Ishikawa (cell line): ENCODE measurements around the gene IL18R1.

Experiments used
- CEBPB ChIP-seq: IDR thresholded peaks from 2 replicates; pipeline ENCODE4 v1.6.1; 2012
- CREB1 ChIP-seq: IDR thresholded peaks from 2 replicates; pipeline ENCODE4 v1.6.1; 2012; ENCODE audit warnings: low read depth
- EGR1 ChIP-seq: IDR thresholded peaks from 2 replicates; pipeline ENCODE4 v1.6.1; 2012
- EP300 ChIP-seq: IDR thresholded peaks from 2 replicates; pipeline ENCODE4 v1.6.1; 2012; ENCODE audit warnings: borderline replicate concordance
- FOXM1 ChIP-seq: IDR thresholded peaks from 2 replicates; pipeline ENCODE4 v1.6.1; 2012; ENCODE audit warnings: low read depth, borderline replicate concordance
- NFIC ChIP-seq: IDR thresholded peaks from 2 replicates; pipeline ENCODE4 v1.6.1; 2012
- RAD21 ChIP-seq: IDR thresholded peaks from 2 replicates; pipeline ENCODE4 v1.6.1; 2012; ENCODE audit warnings: low read depth
- TAF1 ChIP-seq: IDR thresholded peaks from 2 replicates; pipeline ENCODE4 v1.6.1; 2012; ENCODE audit warnings: low read depth, mild to moderate bottlenecking
- TCF12 ChIP-seq: IDR thresholded peaks from 2 replicates; pipeline ENCODE4 v1.6.1; 2012; ENCODE audit warnings: low read depth
- TEAD4 ChIP-seq: IDR thresholded peaks from 2 replicates; pipeline ENCODE4 v1.6.1; 2012
- YY1 ChIP-seq: IDR thresholded peaks from 2 replicates; pipeline ENCODE4 v1.6.1; 2012; ENCODE audit warnings: low read depth
- ZBTB7A ChIP-seq: IDR thresholded peaks from 2 replicates; pipeline ENCODE4 v1.6.1; 2012; ENCODE audit warnings: low read depth
- TF ChIP-seq, protein P1 (sequence below): IDR thresholded peaks from 2 replicates; pipeline ENCODE4 v1.6.1; 2012; ENCODE audit warnings: low read depth, mild to moderate bottlenecking
- TF ChIP-seq, protein P2 (sequence below): IDR thresholded peaks from 2 replicates; pipeline ENCODE4 v1.6.1; 2012
- TF ChIP-seq, protein P3 (sequence below): IDR thresholded peaks from 2 replicates; pipeline ENCODE4 v1.6.1; 2012

Gene IL18R1, protein sequence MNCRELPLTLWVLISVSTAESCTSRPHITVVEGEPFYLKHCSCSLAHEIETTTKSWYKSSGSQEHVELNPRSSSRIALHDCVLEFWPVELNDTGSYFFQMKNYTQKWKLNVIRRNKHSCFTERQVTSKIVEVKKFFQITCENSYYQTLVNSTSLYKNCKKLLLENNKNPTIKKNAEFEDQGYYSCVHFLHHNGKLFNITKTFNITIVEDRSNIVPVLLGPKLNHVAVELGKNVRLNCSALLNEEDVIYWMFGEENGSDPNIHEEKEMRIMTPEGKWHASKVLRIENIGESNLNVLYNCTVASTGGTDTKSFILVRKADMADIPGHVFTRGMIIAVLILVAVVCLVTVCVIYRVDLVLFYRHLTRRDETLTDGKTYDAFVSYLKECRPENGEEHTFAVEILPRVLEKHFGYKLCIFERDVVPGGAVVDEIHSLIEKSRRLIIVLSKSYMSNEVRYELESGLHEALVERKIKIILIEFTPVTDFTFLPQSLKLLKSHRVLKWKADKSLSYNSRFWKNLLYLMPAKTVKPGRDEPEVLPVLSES

DNA sequence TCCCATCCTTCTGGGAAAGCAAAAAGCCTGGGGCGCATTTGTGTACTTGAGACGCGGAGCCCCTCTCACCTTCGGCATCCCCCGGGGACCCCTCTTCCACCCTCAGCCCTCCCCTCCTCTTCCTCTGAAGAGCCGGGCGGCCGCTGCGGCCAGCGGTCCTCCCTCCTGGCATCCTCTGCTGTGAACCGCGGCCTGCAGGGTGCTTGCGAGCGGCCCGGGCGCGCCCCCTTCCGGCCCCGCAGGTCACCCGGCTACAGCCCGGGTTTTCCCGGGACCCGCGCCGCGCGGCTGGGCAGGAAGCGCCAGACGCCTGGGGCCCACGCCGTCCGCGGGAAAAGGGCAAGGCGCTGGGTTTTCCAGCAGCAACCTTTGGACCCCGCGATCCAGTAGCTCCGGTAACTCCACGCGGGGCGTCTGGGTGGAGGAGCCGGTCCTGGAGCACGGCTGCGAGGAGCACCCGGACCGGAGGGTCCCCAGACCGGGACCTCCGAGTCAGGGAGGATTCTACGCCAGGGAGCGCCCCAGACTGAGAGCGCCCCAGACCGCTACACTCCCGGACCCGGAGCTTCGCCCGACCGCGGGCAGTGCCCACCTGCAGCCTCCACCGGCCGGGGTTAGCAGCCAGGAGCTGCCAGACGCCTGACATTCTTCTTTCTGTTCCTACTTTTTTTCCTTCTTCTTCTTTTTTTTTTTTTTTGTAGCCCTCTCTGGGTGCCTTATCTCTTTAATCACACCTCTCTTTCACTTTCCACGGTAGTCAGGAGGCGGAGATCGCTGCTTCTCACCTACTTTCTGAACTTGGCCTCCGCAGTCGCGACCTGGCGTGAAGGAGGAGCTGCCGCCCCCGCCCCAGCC lies at the start of gene IL18R1:
IL18R1 (plus strand) TSS at position 271 of the 855 bp plus-strand sequence. CDS start 6,865 bp downstream, outside the sequence.
- TF ChIP-seq TAF1 (peak; percentile 33; the same call in 1 of the 2 replicates), EGR1 (no peak), CEBPB (no peak), FOXM1 (no peak), CREB1 (no peak), RAD21 (peak; percentile 70; the same call in 1 of the 2 replicates), EP300 (no peak), TEAD4 (no peak), TCF12 (no peak), NFIC (no peak; the same call in 1 of the 2 replicates), YY1 (no peak), ZBTB7A (peak; percentile 53; the same call in 1 of the 2 replicates)
- TF ChIP-seq, protein P1, sequence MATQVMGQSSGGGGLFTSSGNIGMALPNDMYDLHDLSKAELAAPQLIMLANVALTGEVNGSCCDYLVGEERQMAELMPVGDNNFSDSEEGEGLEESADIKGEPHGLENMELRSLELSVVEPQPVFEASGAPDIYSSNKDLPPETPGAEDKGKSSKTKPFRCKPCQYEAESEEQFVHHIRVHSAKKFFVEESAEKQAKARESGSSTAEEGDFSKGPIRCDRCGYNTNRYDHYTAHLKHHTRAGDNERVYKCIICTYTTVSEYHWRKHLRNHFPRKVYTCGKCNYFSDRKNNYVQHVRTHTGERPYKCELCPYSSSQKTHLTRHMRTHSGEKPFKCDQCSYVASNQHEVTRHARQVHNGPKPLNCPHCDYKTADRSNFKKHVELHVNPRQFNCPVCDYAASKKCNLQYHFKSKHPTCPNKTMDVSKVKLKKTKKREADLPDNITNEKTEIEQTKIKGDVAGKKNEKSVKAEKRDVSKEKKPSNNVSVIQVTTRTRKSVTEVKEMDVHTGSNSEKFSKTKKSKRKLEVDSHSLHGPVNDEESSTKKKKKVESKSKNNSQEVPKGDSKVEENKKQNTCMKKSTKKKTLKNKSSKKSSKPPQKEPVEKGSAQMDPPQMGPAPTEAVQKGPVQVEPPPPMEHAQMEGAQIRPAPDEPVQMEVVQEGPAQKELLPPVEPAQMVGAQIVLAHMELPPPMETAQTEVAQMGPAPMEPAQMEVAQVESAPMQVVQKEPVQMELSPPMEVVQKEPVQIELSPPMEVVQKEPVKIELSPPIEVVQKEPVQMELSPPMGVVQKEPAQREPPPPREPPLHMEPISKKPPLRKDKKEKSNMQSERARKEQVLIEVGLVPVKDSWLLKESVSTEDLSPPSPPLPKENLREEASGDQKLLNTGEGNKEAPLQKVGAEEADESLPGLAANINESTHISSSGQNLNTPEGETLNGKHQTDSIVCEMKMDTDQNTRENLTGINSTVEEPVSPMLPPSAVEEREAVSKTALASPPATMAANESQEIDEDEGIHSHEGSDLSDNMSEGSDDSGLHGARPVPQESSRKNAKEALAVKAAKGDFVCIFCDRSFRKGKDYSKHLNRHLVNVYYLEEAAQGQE = no peak
- TF ChIP-seq, protein P2, sequence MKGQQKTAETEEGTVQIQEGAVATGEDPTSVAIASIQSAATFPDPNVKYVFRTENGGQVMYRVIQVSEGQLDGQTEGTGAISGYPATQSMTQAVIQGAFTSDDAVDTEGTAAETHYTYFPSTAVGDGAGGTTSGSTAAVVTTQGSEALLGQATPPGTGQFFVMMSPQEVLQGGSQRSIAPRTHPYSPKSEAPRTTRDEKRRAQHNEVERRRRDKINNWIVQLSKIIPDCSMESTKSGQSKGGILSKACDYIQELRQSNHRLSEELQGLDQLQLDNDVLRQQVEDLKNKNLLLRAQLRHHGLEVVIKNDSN = no peak
- TF ChIP-seq, protein P3, sequence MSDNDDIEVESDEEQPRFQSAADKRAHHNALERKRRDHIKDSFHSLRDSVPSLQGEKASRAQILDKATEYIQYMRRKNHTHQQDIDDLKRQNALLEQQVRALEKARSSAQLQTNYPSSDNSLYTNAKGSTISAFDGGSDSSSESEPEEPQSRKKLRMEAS = 0 out of 2 replicates have a peak, but pooled peaks have one; percentile 36

DNA sequence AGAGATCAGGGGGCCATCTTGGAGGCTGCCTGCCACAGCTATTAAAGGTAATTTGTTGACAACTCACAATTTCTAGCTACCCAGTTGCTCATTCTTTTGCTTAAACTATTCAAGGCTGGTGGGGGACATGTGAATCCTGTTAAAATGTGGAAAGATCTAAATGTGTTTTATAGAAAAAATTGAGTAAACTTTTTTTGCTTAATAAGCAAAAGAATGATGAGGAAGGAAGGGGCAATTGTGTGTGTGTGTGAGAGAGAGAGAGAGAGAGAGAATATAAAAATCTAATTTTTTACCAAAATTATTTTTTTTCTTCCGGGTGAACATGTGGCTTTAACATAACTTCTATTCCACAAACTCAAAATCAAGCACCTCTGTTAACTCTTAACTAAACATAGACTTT lies 49.5 kb upstream of the IL18R1 start:
- TF ChIP-seq CEBPB (no peak), EGR1 (no peak), EP300 (no peak), ZBTB7A (no peak), TAF1 (no peak), FOXM1 (no peak), TCF12 (no peak)
- TF ChIP-seq, protein P3 = no peak
- TF ChIP-seq, protein P1 = no peak

DNA sequence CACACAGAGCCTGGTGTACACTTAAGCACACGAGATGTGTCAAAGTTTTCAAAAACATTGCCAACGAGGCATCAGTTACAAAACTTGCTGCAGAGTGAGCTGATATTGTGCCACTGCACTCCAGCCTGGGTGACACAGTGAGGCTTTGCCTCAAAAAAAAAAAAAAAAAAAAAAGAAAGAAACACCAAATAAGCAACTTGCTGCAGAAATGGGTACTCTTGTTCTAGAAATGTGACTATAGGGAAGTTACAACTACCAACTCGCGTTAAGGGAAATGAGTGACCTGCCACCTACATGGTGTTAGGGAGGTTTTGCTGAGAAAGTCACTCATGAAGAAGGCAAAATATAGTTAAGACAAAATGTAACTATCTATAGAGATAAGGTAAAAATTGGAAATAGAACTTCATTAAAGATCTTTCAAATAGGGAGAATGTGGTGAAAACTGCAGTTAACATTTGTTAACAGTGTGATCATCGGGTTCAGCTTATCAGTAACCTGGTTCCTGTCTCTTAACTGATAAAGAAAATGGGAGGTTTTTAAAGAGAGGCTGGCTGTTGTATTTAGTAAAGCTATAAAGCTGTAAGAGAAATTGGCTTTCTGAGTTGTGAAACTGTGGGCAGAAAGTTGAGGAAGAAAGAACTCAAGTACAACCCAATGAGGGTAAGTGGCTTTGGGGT lies 44.5 kb upstream of the IL18R1 start, which contains the start of gene IL1RL1:
IL1RL1 (plus strand) TSS at position 600 of the 677 bp plus-strand sequence. CDS start 26,702 bp downstream, outside the sequence.
- no peak for TF ChIP-seq TCF12
- TF ChIP-seq, protein P3 = no peak
- TF ChIP-seq EP300 = no peak
- TF ChIP-seq TEAD4 = no peak
- TF ChIP-seq YY1 = no peak
- TF ChIP-seq CEBPB = no peak
- no peak for TF ChIP-seq ZBTB7A
- no peak for TF ChIP-seq CREB1
- no peak for TF ChIP-seq TAF1
- TF ChIP-seq, protein P1 = no peak
- TF ChIP-seq EGR1 = no peak
- TF ChIP-seq FOXM1 = no peak
- TF ChIP-seq RAD21 = no peak
- no peak for TF ChIP-seq NFIC
- TF ChIP-seq, protein P2 = no peak
